Stimulated activated CD8-positive, alpha-beta memory T cell treated with anti-CD3 and anti-CD28 coated beads, Interleukin-4, amount 100 ng/mL, for 1 hour (primary cell): ENCODE data around the gene WTAP.
"Not testable (repeated sequence)": the region's sequence is repeated elsewhere in the genome, so short reads cannot be mapped to it uniquely, and the experiment has no call there.

Experiments
- DNase-seq, 2 donors: peaks; one replicate each; pipeline ENCODE4 v3.0.0-alpha.2; 2020; ENCODE audit warnings: low read depth in 2 of 2, low spot score in 1 of 2

The WTAP gene

GRCh38 chr6:159727717-159728445 lies 575 bp downstream of the WTAP start:
- DNase-seq: peak in 1 of 2 donors; percentile 15

- DNase-seq: no peak
These were observed 1.2 kb downstream of the WTAP start for GRCh38 chr6:159728531-159728964.

DNA sequence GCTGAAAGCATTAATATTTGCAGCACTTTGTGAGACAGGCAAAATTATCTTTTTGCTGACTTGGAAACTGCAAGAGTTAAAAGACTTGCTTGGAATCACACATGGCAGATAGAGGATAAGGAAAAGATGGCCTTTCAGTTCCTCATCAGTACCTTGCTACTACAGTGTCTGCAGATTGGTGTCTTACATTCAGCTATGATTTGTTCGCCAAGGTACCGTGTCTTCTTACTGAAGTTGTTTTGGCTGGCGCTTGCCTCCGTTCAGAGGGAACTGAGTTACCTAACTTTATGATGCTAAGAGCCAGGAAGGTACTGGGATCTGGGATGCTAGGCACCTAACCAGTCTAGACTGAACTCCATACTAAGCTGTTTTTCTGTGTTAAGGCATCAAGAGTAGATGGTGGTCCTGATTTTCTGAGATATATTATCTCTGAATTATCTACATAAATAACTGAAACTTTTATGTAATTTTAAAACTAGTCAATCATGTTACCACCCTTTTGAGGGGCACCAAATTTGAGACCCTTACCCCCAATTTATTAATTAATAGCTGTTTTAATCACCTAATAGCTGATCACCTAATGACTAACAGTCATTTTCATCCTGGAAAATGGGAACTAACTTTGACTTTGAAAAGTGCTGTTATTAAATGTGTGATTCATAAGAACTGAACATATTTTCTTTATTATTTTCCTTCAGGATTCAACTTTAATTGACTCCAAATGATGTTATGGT lies 2.5 kb downstream of the WTAP start:
- no peak for DNase-seq

GRCh38 chr6:159730332-159730676 lies 3.0 kb downstream of the WTAP start:
- DNase-seq: no peak

GRCh38 chr6:159732550-159732949 lies 5.2 kb downstream of the WTAP start:
- not testable (repeated sequence) for DNase-seq

- not testable (repeated sequence) for DNase-seq
These were observed 6.1 kb downstream of the WTAP start for GRCh38 chr6:159733395-159733794.

GRCh38 chr6:159736908-159737307 lies 9.6 kb downstream of the WTAP start:
- no peak for DNase-seq

DNA sequence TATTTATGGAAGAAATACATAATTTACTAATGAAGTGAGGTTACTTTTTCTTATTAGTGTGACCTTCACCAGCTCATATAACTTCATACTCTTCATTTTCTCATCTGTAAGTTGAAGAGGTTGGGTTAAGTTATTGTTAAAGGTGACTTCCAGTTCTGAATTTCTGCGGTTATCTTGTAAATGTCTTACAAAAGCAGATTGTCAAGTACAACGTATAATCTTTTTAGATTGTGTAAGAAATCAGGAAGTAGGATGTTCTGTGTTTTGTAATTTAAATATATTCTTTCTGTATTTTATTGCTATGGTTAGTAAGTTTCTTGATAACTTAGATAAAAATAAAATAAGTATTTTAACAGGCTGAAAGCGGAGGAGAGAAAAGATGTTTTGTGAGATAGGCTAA lies 12.0 kb downstream of the WTAP start:
- no peak for DNase-seq

DNA sequence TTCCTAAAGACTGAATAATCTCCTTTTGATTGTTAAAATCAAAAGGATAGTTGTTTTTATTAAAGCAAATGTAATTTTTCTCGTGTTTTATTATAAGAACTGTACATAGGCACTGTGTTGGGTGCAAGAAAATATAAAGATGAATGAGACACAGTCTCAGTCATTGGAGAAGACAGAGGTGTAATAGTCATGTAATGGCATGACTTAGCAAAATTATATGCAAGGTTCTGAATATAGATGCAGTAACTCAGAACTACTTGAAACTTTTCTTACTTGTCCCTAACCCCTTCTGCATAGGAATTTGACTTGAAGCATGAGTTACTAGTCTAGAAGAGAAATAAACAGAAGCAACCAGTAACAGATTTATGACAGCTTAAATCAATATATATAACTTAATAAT lies 14.9 kb downstream of the WTAP start:
- no peak for DNase-seq

- no peak for DNase-seq
These were observed 17.8 kb downstream of the WTAP start for GRCh38 chr6:159745081-159745480.

DNA sequence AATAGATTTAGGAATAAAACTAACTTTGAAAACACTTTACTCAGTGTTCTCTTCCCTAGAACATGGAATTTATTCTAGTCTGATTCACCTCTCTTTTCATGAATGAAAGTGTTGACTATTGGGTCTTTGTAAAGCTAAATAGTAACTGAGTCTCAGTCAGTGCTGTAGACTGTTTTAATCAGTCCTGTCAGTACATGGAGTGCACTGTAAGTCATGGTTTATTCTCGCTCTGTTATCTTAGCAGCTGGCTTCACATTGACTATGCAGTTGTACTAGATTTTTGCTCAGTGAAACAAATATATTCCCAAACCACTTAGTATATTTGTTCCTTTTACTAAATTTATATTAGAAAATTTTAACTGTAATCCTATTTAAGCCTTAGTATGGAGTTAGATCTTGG lies 19.5 kb downstream of the WTAP start:
- no peak for DNase-seq

DNA sequence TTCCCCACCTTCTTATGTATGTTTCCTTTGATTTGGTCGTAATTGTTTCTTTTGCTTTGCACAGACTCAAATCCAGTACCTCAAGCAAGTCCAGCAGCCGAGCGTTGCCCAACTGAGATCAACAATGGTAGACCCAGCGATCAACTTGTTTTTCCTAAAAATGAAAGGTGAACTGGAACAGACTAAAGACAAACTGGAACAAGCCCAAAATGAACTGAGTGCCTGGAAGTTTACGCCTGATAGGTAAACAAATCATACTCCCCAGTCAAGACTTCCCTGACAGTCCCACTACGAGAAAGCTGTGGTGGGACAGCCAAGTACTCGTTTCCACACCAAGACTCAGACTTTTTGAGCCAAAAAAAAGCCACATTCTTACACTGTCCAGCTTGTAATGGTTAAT lies 20.8 kb downstream of the WTAP start:
- DNase-seq: not testable (repeated sequence)

GRCh38 chr6:159751448-159751847 lies 24.1 kb downstream of the WTAP start:
- no peak for DNase-seq

GRCh38 chr6:159753081-159753872 lies 26.0 kb downstream of the WTAP start:
- no peak for DNase-seq

DNA sequence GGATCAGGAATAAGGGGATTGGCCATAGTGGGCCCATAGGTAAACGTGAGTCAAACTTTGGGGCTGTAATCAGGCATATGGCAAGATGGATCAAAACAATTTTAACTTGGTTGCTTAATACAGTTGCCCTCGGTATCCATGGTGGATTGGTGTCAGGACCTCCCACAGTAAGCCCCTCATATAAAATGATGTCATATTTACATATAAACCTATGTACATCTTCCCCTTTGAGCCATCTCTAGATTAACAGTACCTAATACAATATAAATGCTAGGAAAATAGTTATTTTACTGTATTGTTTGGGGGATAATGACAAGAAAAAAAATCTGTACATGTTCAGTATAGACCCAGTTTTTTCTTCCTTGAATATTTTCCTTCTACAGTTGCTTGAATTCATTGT lies 27.1 kb downstream of the WTAP start:
- DNase-seq: no peak

GRCh38 chr6:159754959-159755914 lies 27.9 kb downstream of the WTAP start:
- DNase-seq: no peak

GRCh38 chr6:159756508-159756907 lies 29.2 kb downstream of the WTAP start:
- DNase-seq: no peak

DNA sequence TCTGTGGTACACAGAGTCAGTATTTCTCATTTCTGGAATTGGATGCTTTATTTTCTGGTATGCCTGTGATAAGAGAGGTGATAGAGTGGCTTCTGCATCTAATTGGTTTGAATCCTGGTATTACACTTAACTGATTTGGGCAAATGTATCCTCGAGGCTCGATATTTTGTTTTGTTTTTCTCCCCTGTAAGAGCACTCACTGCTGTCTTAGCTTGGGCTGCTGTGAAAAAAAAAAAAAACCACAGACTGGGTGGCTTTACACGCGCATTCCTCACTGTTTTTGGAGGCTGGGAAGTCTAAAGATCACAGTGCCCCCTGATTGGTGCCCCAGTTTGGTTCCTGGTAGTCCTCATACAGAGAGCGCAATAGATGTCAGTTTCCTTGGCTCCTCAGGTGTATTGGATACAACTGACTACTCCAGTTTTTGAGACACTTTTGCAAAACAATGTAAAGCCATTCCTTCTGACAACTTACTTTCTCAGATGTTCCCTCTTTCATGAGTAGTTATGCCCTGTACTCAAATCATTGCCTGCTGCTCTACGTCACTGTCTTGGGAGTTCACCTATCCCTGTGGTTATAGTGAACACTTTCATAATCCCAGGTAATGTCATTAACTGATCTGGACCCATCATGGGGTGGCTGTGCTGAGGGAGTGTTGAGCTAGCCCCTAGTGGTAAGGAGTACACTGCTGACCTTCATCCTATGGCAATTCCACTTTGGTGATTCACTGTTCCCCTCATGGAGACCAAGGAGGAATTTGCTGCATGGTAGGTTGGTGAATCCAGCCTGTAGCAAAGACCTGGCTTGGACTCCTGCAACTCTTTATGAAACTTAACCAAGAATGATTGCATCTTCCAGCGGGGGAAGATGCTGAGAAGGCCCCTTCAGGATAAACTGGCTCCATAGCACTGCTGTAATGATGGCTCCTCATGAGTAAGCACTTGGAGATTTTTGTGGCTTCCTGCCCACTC lies 31.0 kb downstream of the WTAP start:
- DNase-seq: no peak

DNA sequence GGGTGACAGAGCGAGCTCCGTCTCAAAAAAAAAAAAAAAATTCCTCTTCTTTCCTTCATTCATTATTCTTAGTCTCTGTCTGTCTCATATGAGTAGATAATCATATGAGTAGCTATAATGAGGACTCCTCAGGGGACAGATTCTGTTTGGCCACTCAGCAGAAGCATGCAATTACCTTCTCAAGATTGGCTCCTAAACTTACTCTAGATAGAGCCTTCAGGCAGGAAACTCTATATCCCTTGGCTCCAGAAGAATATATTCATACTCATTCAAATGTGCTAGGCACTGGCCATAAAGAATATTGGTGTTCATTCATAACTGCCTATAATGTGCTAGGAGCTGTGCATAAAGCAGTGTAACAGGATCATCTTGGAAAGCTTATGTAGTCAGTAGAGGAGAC lies 32.3 kb downstream of the WTAP start:
- DNase-seq: no peak

GRCh38 chr6:159760602-159761057 lies 33.3 kb downstream of the WTAP start:
- no peak for DNase-seq
